CD14-positive monocyte (primary cell): Measurements from ENCODE around the gene UBE2M. TPM values are rescaled to one million over a fixed set of nuclear protein-coding genes. Genes with fewer than 3 reads are reported as not detected.

ENCODE experiments used
- DNase-seq, 3 donors: peaks; one replicate each; pipeline ENCODE4 v3.0.0-alpha.2; 2011 to 2022
- H2AFZ ChIP-seq: 2 replicates; pipeline ENCODE4 v1.6.0; 2012; ENCODE audit warnings: mild to moderate bottlenecking, low read depth, low read length, inconsistent platforms; ENCODE audit not compliant: insufficient read depth, poor library complexity, severe bottlenecking
- H3K27ac ChIP-seq, 2 donors: 1 replicate in 1 of 2; 2 replicates in 1 of 2; pipeline ENCODE4 v1.5.1; 2012 to 2013; ENCODE audit warnings: low read length in 2 of 2, control low read depth in 1 of 2, inconsistent platforms in 1 of 2, low read depth in 1 of 2, mild to moderate bottlenecking in 1 of 2
- H3K27me3 ChIP-seq, 2 donors: one replicate each; pipeline versions ENCODE4 v1.6.0 to v1.6.1; 2011 to 2013; ENCODE audit warnings: low read length in 2 of 2; ENCODE audit not compliant: control insufficient read depth in 2 of 2, insufficient read depth in 2 of 2
- H3K36me3 ChIP-seq, 2 donors: replicated peaks in 1 of 2; 1 replicate in 1 of 2; 2 replicates in 1 of 2; pipeline versions ENCODE4 v1.5.1 to v1.6.1; 2012 to 2013; ENCODE audit warnings: low read length in 2 of 2, control low read depth in 1 of 2, inconsistent platforms in 1 of 2, mild to moderate bottlenecking in 1 of 2; ENCODE audit not compliant: insufficient read depth in 2 of 2, control insufficient read depth in 1 of 2
- H3K4me1 ChIP-seq, 2 donors: 1 replicate in 1 of 2; 2 replicates in 1 of 2; pipeline versions ENCODE4 v1.5.1 to v1.6.1; 2012 to 2013; ENCODE audit warnings: low read length in 2 of 2, control low read depth in 1 of 2, inconsistent platforms in 1 of 2, mild to moderate bottlenecking in 1 of 2, moderate library complexity in 1 of 2; ENCODE audit not compliant: insufficient read depth in 2 of 2, control insufficient read depth in 1 of 2
- H3K4me2 ChIP-seq: replicated peaks from 2 replicates; pipeline ENCODE3; 2012; ENCODE audit warnings: low read length, moderate library complexity, mild to moderate bottlenecking; ENCODE audit not compliant: poor library complexity, severe bottlenecking; ENCODE audit errors: extremely low read depth
- H3K4me3 ChIP-seq, 3 experiments: fragments of 200-600 bp in 1 of 3; sonication (generic) in 1 of 3; replicated peaks in 1 of 3; 1 replicate in 2 of 3; 2 replicates in 1 of 3; pipeline ENCODE4 v1.5.1; 2011 to 2013; ENCODE audit warnings: low read length in 3 of 3, mild to moderate bottlenecking in 3 of 3, control low read depth in 2 of 3, low read depth in 2 of 3, inconsistent platforms in 1 of 3, moderate library complexity in 1 of 3
- H3K79me2 ChIP-seq: 2 replicates; pipeline ENCODE4 v1.6.0; 2012; ENCODE audit warnings: mild to moderate bottlenecking, control low read depth, inconsistent platforms, low read length, moderate library complexity; ENCODE audit not compliant: insufficient read depth
- H3K9ac ChIP-seq: 2 replicates; pipeline ENCODE4 v1.6.0; 2017; ENCODE audit warnings: low read length, mild to moderate bottlenecking; ENCODE audit not compliant: insufficient read depth, poor library complexity, severe bottlenecking
- H3K9me3 ChIP-seq, 2 donors: replicated peaks in 1 of 2; 1 replicate in 1 of 2; 2 replicates in 1 of 2; pipeline versions ENCODE4 v1.5.1 to v1.6.1; 2012 to 2013; ENCODE audit warnings: low read length in 2 of 2, control low read depth in 1 of 2; ENCODE audit not compliant: control insufficient read depth in 1 of 2, insufficient read depth in 1 of 2
- H4K20me1 ChIP-seq: 2 replicates; pipeline ENCODE4 v1.6.0; 2012; ENCODE audit warnings: mild to moderate bottlenecking, low read length, control low read depth, moderate library complexity; ENCODE audit not compliant: insufficient read depth
- H3K27ac Mint-ChIP-seq, 7 donors: one replicate each; pipeline ENCODE4 v1.8.0; 2020; ENCODE audit warnings: mild to moderate bottlenecking in 7 of 7, mixed read lengths in 7 of 7, moderate library complexity in 6 of 7, inconsistent platforms in 2 of 7
- H3K27me3 Mint-ChIP-seq, 3 donors: one replicate each; pipeline ENCODE4 v1.8.0; 2021 to 2022; ENCODE audit warnings: low read depth in 3 of 3, mild to moderate bottlenecking in 3 of 3, mixed read lengths in 3 of 3, moderate library complexity in 3 of 3, inconsistent platforms in 1 of 3
- H3K36me3 Mint-ChIP-seq, 2 donors: one replicate each; pipeline ENCODE4 v1.8.0; 2020; ENCODE audit warnings: mixed read lengths in 2 of 2, inconsistent platforms in 1 of 2, mild to moderate bottlenecking in 1 of 2
- H3K4me1 Mint-ChIP-seq: one replicate; pipeline ENCODE4 v1.8.0; 2020; ENCODE audit warnings: mild to moderate bottlenecking, mixed read lengths
- H3K4me3 Mint-ChIP-seq, 2 donors: one replicate each; pipeline ENCODE4 v1.8.0; 2020; ENCODE audit warnings: mild to moderate bottlenecking in 2 of 2, mixed read lengths in 2 of 2, moderate library complexity in 1 of 2
- H3K9me3 Mint-ChIP-seq, 7 donors: one replicate each; pipeline ENCODE4 v1.8.0; 2020 to 2022; ENCODE audit warnings: mixed read lengths in 7 of 7, mild to moderate bottlenecking in 6 of 7, moderate library complexity in 6 of 7, inconsistent platforms in 2 of 7
- CTCF ChIP-seq: fragments of 200-600 bp; IDR thresholded peaks from one replicate; pipeline ENCODE4 v1.8.0; 2022; ENCODE audit warnings: antibody characterized with exemption, mild to moderate bottlenecking
- WGBS: methylation state at CpG from one replicate; pipeline ENCODE4 v1.1.5; 2013; ENCODE audit warnings: missing lambda C conversion rate; ENCODE audit not compliant: insufficient coverage; 5-methylcytosine and 5-hydroxymethylcytosine counted together
- intact Hi-C, 2 donors: fragments of 100-400 bp; cut with micrococcal nuclease; formaldehyde crosslinking; loops; one replicate each; pipeline versions ENCODE4 v1.15.0 to v1.15.1; 2023
- polyA plus RNA-seq, 3 donors: library from polyadenylated mRNA; depleted of rRNA in 1 of 3; unstranded in 2 of 3; stranded (reverse) in 1 of 3; fragments of 300-500 nt in 2 of 3; fragments of >200 nt in 1 of 3; fragmentation: Illumina TruSeq in 2 of 3; gene quantifications; 1 replicate in 2 of 3; 2 replicates in 1 of 3; pipeline ENCODE4 v1.2.3, GENCODE V29; 2012 to 2021

UBE2M gene
- polyA plus RNA-seq, 3 donors, result 7.8 to 84.6 (median 14.3) TPM

DNA sequence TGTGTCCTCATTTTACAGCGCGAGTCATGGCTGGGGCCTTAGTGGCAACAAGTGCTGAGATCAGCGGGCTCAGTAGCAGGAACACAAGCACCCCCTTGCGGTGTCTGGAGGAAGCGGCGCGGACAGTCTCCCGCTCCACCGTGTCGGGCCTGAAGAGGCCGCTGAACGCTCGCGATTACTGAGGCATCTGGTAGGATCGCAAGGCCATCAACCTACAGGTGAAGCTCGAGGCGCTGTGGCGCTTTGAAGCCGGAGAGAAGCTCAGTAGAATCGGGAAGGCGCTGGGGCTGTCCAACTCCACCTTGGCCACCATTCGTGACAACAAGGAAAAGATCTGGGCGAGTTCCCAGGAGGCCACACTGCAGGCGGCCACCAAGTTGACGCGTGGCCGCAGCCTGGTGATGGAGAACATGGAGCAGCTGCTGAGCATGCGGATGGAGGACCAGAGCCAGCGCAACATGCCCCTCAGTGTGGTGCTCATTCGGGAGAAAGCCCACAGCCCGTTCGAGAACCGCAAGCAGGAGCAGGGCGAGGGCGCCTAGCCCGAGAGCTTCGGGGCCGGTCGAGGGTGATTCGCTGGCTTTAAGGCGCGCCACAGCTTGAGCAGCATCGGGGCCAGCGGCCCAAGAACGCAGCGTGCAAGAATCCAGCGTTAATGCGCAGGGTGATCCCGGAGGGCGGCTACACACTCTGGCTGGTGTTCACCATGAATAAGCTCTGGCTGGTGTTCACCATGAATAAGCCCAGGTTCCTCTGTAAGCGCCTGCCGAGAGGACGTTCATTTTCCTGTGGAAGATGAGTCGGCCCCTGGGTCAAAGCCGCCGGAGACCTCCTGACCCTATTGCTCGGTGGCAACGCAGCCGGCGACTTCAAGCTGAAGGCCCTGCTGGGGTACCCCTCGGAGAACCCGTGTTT is 23.1 kb upstream of the UBE2M start:
- H3K9ac ChIP-seq, result no peak overlapping the region
- no peak overlapping the region for H3K4me3 ChIP-seq
- peaks cover 31 to 41% of the 10 kb centered on the region in 2 donors for H3K36me3 Mint-ChIP-seq
- H2AFZ ChIP-seq, result no peak overlapping the region
- peaks cover 6% of the 10 kb centered on the region for H4K20me1 ChIP-seq
- peak; percentile 96 for TF ChIP-seq CTCF
- H3K4me1 ChIP-seq, result peaks cover 0 to 2% of the 10 kb centered on the region in 2 donors
- H3K4me3 Mint-ChIP-seq, result no peak overlapping the region
- peak; percentile 85 to 89 (median 88) for DNase-seq
- H3K27me3 Mint-ChIP-seq, result peaks cover 0 to 5% (median 3%) of the 10 kb centered on the region in 3 donors
- peak overlapping the region in 4 of 7 donors; percentile 30 to 71 (median 38) for H3K27ac Mint-ChIP-seq
- H3K27ac ChIP-seq, result no peak overlapping the region
- intact Hi-C loops, result no loop called here
- no peaks in the 10 kb centered on the region for H3K27me3 ChIP-seq
- WGBS, result 70% methylated on average over 62 of the region's 62 CpGs
- peaks cover 10% of the 10 kb centered on the region for H3K79me2 ChIP-seq
- H3K4me2 ChIP-seq, result no peak overlapping the region
- no peaks in the 10 kb centered on the region for H3K9me3 ChIP-seq
- H3K9me3 Mint-ChIP-seq, result peaks cover 0 to 2% (median 0%) of the 10 kb centered on the region in 7 donors
- peaks cover 12 to 27% of the 10 kb centered on the region in 2 donors for H3K36me3 ChIP-seq
- H3K4me1 Mint-ChIP-seq, result peaks cover 12% of the 10 kb centered on the region

DNA sequence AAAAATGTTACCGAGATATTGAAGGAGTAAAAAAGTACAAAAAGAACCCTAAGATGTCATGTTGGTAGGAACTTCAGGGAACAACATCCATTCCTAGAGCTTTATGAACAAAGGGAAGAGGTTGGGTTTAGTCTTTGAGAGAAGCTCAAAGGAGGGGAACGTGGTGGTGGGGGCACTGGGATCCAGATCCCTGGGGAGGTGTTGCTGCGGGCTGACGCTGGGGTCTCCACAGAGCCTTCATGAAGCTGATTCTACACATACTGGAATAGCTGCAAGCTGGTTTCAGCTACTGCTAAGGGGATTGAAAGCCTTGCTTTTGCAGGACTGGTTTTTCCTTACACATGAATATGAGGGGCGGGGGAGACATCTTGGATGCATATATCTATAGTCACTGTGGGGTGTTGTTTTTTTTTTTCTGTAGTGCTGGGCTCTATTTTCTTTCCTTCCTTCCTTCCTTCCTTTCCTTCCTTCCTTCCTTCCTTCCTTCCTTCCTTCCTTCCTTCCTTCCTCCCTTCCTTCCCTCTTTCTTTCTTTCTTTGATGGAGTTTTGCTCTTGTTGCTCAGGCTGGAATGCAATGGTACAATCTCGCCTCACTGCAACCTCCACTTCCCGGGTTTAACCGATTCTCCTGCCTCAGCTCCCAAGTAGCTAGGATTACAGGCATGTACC is 21.2 kb upstream of the UBE2M start:
- peaks cover 12 to 27% of the 10 kb centered on the region in 2 donors for H3K36me3 ChIP-seq
- H4K20me1 ChIP-seq, result peaks cover 6% of the 10 kb centered on the region
- peaks cover 0 to 3% (median 3%) of the 10 kb centered on the region in 3 donors for H3K27me3 Mint-ChIP-seq
- H3K27me3 ChIP-seq, result no peaks in the 10 kb centered on the region
- no peaks in the 10 kb centered on the region for H3K9me3 ChIP-seq
- no peak overlapping the region for H3K9ac ChIP-seq
- H3K9me3 Mint-ChIP-seq, result peaks cover 0 to 2% (median 0%) of the 10 kb centered on the region in 7 donors
- WGBS, result 100% methylated on average over 2 of the region's 8 CpGs
- no peak overlapping the region for H2AFZ ChIP-seq
- no peak overlapping the region for H3K4me2 ChIP-seq
- H3K27ac Mint-ChIP-seq, result peak overlapping the region in 2 of 7 donors; percentile 42 to 50
- intact Hi-C loops, result no loop called here
- H3K4me3 ChIP-seq, result no peak overlapping the region
- H3K36me3 Mint-ChIP-seq, result peaks cover 24 to 36% of the 10 kb centered on the region in 2 donors
- no peak for TF ChIP-seq CTCF
- no peak overlapping the region for H3K27ac ChIP-seq
- no peak overlapping the region for H3K4me3 Mint-ChIP-seq
- DNase-seq, result no peak
- H3K4me1 Mint-ChIP-seq, result peaks cover 21% of the 10 kb centered on the region
- H3K79me2 ChIP-seq, result peaks cover 10% of the 10 kb centered on the region
- H3K4me1 ChIP-seq, result peaks cover 11% of the 10 kb centered on the region in 2 donors
